ENCODE data around the gene GSTM1. TPM values are rescaled to one million over a fixed set of nuclear protein-coding genes. Genes with fewer than 3 reads are reported as not detected.

The GSTM1 gene
- total and polyA plus RNA-seq, 2 of the 8 experiments (the other 6 are each of a cell fraction or from before 2014, with no cell fraction given): 16.7 to 42.5 TPM

DNA sequence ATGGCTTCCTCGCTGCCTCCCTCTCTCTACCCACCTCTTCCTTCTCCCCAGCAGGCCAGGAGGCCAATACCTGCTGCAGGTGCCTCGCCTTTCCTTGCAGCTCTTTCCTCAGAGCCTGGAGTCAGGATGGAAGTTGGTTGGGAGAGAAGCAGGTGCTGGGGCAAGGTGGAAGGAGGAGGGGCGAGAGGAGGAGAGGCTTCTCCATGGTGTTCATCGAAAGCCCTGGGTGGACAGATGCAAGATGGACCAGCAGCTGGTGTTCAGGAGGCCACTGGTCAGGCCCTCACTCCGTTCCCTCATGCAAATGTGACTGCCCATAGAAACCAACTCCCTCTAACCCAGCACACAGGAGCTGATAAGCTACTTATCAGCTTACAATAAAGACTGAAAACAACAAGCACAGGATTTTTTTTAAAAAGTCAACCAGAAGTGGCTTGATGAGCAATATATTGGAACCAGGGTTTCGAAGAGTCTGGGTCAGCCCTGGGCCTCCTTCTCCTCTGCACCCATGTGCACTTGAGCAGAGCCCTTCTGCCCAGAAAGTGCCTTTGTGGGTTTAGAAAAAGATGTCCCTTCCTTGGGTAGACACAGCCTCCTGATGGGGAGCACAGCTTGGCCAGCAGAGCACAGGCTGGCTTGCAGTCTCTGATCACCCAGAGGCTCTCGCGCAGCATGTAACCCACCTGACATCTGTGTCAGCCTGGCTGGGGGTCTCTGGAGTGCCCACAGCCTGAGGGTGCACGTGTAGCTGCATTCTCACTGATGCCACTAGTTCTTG, 48.4 kb upstream of the GSTM1 start:
- Histone ChIP-seq H2BK120ac (replicated peaks; ENCODE audit: low read depth, low read length) (no peak overlapping the region), H3K4me3 (ENCODE audit: extremely low read depth in 1 of 4, insufficient read depth in 2 of 4, low read depth in 3 of 4, low read length in 4 of 4) (no peak overlapping the region), H3K23me2 (ENCODE audit: low read depth, low read length) (no peaks in the 10 kb centered on the region), H4K5ac (ENCODE audit: insufficient read length, low read depth, low read length) (no peak overlapping the region), H3K9me3 (ENCODE audit: insufficient read depth in 2 of 2, low read depth in 1 of 2, low read length in 1 of 2) (no peaks in the 10 kb centered on the region), H3K79me2 (ENCODE audit: control insufficient read depth in 1 of 2, insufficient read depth in 2 of 2, low read length in 2 of 2) (no peaks in the 10 kb centered on the region), H3K4me1 (replicated peaks in 1 of 4; ENCODE audit: control insufficient read depth in 3 of 4, insufficient read depth in 4 of 4, low read length in 3 of 4) (peaks cover 5 to 8% (median 6%) of the 10 kb centered on the region in 4 experiments; a peak in 6 of 7 replicates), H3K4ac (replicated peaks; ENCODE audit: insufficient read length, low read depth, low read length) (no peak overlapping the region), H4K20me1 (replicated peaks in 1 of 2; ENCODE audit: control insufficient read depth in 1 of 2, insufficient read depth in 2 of 2, low read length in 2 of 2) (peaks cover 0 to 2% of the 10 kb centered on the region in 2 experiments), H3K14ac (ENCODE audit: insufficient read length) (no peak overlapping the region), H2BK5ac (ENCODE audit: low read depth, low read length) (no peak overlapping the region), H3K18ac (ENCODE audit: extremely low read depth, low read length) (no peak overlapping the region), H3K79me1 (ENCODE audit: low read depth, low read length) (no peaks in the 10 kb centered on the region), H2AFZ (ENCODE audit: low read length) (no peak overlapping the region), H2BK20ac (ENCODE audit: low read length) (no peak overlapping the region), H3K27me3 (replicated peaks in 1 of 4; ENCODE audit: control insufficient read depth in 3 of 4, extremely low read depth in 1 of 4, insufficient read depth in 3 of 4, low read length in 3 of 4) (no peaks in the 10 kb centered on the region; a peak in 2 of 7 replicates), H2AK5ac (ENCODE audit: low read depth, low read length) (no peak overlapping the region), H3K27ac (ENCODE audit: low read depth, low read length) (no peak overlapping the region), H3K4me2 (ENCODE audit: insufficient read depth in 1 of 2, low read depth in 2 of 2, low read length in 2 of 2) (no peak overlapping the region), H4K8ac (ENCODE audit: extremely low read depth, insufficient read depth, low read length) (peak overlapping the region; percentile 16; the same call in 1 of the 2 replicates), H2BK15ac (ENCODE audit: low read length) (no peak overlapping the region), H3K36me3 (ENCODE audit: control insufficient read depth in 2 of 4, insufficient read depth in 4 of 4, low read length in 3 of 4) (no peaks in the 10 kb centered on the region), H3K9ac (replicated peaks in 1 of 4; ENCODE audit: extremely low read depth in 1 of 4, low read depth in 3 of 4, low read length in 3 of 4) (no peak overlapping the region), H3K23ac (ENCODE audit: insufficient read length) (no peak overlapping the region), H2BK12ac (ENCODE audit: low read depth, low read length) (0 out of 2 replicates have a peak overlapping the region, but pooled peaks have one; percentile 39), H4K91ac (replicated peaks; ENCODE audit: insufficient read length, low read length) (no peak overlapping the region), H3K56ac (replicated peaks; ENCODE audit: insufficient read length, low read depth, low read length) (no peak overlapping the region)
- no peak for FAIRE-seq
- 88% methylated on average over 9 of the region's 9 CpGs; no CpG with 5 or more reads in 1 of the 2 experiments for WGBS, 2 experiments (ENCODE audit: extremely low coverage in 1 of 2, insufficient coverage in 1 of 2, insufficient read length in 1 of 2, insufficient replicate concordance in 2 of 2, low coverage in 1 of 2, low lambda C conversion rate in 2 of 2, missing lambda C conversion rate in 1 of 2)
- ChIA-PET CTCF (ENCODE audit: partially characterized antibody) (interaction anchor here (0.5 to 10.7 kb wide), 66 partner anchors 9 to 530 kb away, joined by 3 to 293 read pairs (median 8); partner anchors contain the start of genes AHCYL1, CYB561D1, EPS8L3 and GNAI3), POLR2A (ENCODE audit: partially characterized antibody) (interaction anchor here (0.6 to 4.5 kb wide), 6 partner anchors 10 to 344 kb away, joined by 3 to 18 read pairs (median 6); partner anchors contain the start of genes AMPD2, GNAI3 and GNAT2)
- peak in 1 of 2 experiments; percentile 38 for DNase-seq (ENCODE audit: low read depth in 1 of 2, low spot score in 2 of 2)
- no peak for TF ChIP-seq SAP30 (IDR thresholded peaks at IDR 0.05; ENCODE audit: insufficient read depth, insufficient replicate concordance, low read length)
- no peak for TF ChIP-seq BCL11A (IDR thresholded peaks at IDR 0.05; ENCODE audit: low read depth in 2 of 2, low read length in 2 of 2)
- TF ChIP-seq, protein P1, sequence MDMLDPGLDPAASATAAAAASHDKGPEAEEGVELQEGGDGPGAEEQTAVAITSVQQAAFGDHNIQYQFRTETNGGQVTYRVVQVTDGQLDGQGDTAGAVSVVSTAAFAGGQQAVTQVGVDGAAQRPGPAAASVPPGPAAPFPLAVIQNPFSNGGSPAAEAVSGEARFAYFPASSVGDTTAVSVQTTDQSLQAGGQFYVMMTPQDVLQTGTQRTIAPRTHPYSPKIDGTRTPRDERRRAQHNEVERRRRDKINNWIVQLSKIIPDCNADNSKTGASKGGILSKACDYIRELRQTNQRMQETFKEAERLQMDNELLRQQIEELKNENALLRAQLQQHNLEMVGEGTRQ (IDR thresholded peaks at IDR 0.05; ENCODE audit: low read length): no peak
- no peak for TF ChIP-seq SRF (IDR thresholded peaks at IDR 0.05; ENCODE audit: low read depth, low read length)
- no peak for TF ChIP-seq EP300 (IDR thresholded peaks at IDR 0.05; ENCODE audit: borderline replicate concordance in 1 of 2, low read depth in 2 of 2, low read length in 2 of 2)
- no peak for TF ChIP-seq RAD21 (IDR thresholded peaks at IDR 0.05 in 1 of 2, conservative IDR thresholded peaks at IDR 0.05 in 1 of 2; ENCODE audit: low read depth in 2 of 2, low read length in 2 of 2)
- no peak for TF ChIP-seq YY1 (IDR thresholded peaks at IDR 0.05; ENCODE audit: low read depth, low read length)
- no peak for TF ChIP-seq HDAC2 (IDR thresholded peaks at IDR 0.05; ENCODE audit: borderline replicate concordance in 1 of 2, low read depth in 2 of 2, low read length in 2 of 2)
- TF ChIP-seq EZH2 (IDR thresholded peaks at IDR 0.05; ENCODE audit: low read depth, low read length, severe bottlenecking): no peak
